ENCODE data around the gene CFAP54.

- no peak for TF ChIP-seq POLR2AphosphoS5 (IDR thresholded peaks at IDR 0.05)
- no peak for TF ChIP-seq CTCF (IDR thresholded peaks at IDR 0.05)
- no peak for TF ChIP-seq POLR2A (IDR thresholded peaks at IDR 0.05)
Observed at GRCh38 chr12:96882862-96883261, 393.5 kb downstream of the CFAP54 start.
